Lung (tissue), 12 donors: ENCODE measurements around the gene CMTM7. TPM values are rescaled to one million over a fixed set of nuclear protein-coding genes. Genes with fewer than 3 reads are reported as not detected.

Experiments
- ATAC-seq: fragments of 200-7000 bp; cut with Tn5 transposase; one replicate; pipeline ENCODE4 v1.9.1; 2020; ENCODE audit warnings: moderate number of reproducible peaks; ENCODE audit not compliant: insufficient read depth, low FRiP score
- DNase-seq, 3 donors: peaks; one replicate each; pipeline ENCODE4 v3.0.0-alpha.2; 2013 to 2017
- H3K27ac ChIP-seq, 2 donors: one replicate each; pipeline ENCODE4 v1.5.1; 2013; ENCODE audit warnings: mild to moderate bottlenecking in 2 of 2, moderate library complexity in 2 of 2, control low read depth in 1 of 2, inconsistent platforms in 1 of 2, low read depth in 1 of 2, low read length in 1 of 2
- H3K27me3 ChIP-seq, 3 donors: one replicate each; pipeline ENCODE4 v1.5.1; 2013; ENCODE audit warnings: low read length in 2 of 3; ENCODE audit not compliant: control insufficient read depth in 3 of 3, insufficient read depth in 3 of 3
- H3K36me3 ChIP-seq, 4 donors: one replicate each; pipeline ENCODE4 v1.5.1; 2013; ENCODE audit warnings: low read length in 4 of 4, mild to moderate bottlenecking in 1 of 4, moderate library complexity in 1 of 4; ENCODE audit not compliant: control insufficient read depth in 4 of 4, insufficient read depth in 4 of 4
- H3K4me1 ChIP-seq, 5 donors: one replicate each; pipeline ENCODE4 v1.5.1; 2013; ENCODE audit warnings: low read length in 5 of 5, mild to moderate bottlenecking in 2 of 5, moderate library complexity in 1 of 5; ENCODE audit not compliant: control insufficient read depth in 5 of 5, insufficient read depth in 5 of 5
- H3K4me3 ChIP-seq: one replicate; pipeline ENCODE4 v1.5.1; 2013; ENCODE audit warnings: mild to moderate bottlenecking, control low read depth, moderate library complexity
- H3K9ac ChIP-seq, 2 donors: one replicate each; pipeline ENCODE4 v1.5.1; 2013; ENCODE audit warnings: low read length in 2 of 2, control low read depth in 1 of 2; ENCODE audit not compliant: insufficient read depth in 1 of 2
- H3K9me3 ChIP-seq, 4 donors: one replicate each; pipeline ENCODE4 v1.5.1; 2013; ENCODE audit warnings: low read length in 3 of 4, mild to moderate bottlenecking in 1 of 4, moderate library complexity in 1 of 4; ENCODE audit not compliant: control insufficient read depth in 4 of 4, insufficient read depth in 3 of 4
- CTCF ChIP-seq: IDR thresholded peaks from 2 replicates; pipeline ENCODE4 v1.5.1; 2012; ENCODE audit warnings: mild to moderate bottlenecking; ENCODE audit errors: control extremely low read depth, extremely low read depth
- WGBS, 2 donors: extraction: QIAGEN DNeasy Blood & Tissue Kit; methylation state at CpG; one replicate each; pipeline ENCODE4 v1.1.7; 2013; 5-methylcytosine and 5-hydroxymethylcytosine counted together
- polyA plus RNA-seq, 2 donors: library from polyadenylated mRNA; stranded (reverse); fragments of 200-250 nt; gene quantifications; one replicate each; pipeline ENCODE4 v1.2.1, GENCODE V29; 2013
- total RNA-seq, 2 donors: library from RNA; depleted of rRNA in 1 of 2; stranded (reverse); fragments of >200 nt in 1 of 2; gene quantifications; one replicate each; pipeline ENCODE4 v1.2.1, GENCODE V29; 2014 to 2021
- donor health status: control.
- donor health status: control.
- donor health status: Bipolar disorder and iron deficiency.
- donor health status: healthy.
- donor health status: DM: yes; HTN: yes; CAD: no.

The CMTM7 gene
- total and polyA plus RNA-seq, 4 donors: 33.1 to 46.8 (median 43.8) TPM

- DNase-seq (peak in 1 of 3 donors; percentile 39), ATAC-seq (peak; percentile 3)
- Histone ChIP-seq H3K36me3 (peaks cover 0 to 3% (median 2%) of the 10 kb centered on the region in 4 donors), H3K9ac (peak overlapping the region; percentile 34 to 71), H3K4me3 (no peak overlapping the region), H3K27me3 (no peaks in the 10 kb centered on the region), H3K4me1 (peaks cover 2 to 27% (median 19%) of the 10 kb centered on the region in 5 donors), H3K9me3 (no peaks in the 10 kb centered on the region), H3K27ac (peak overlapping the region; percentile 71 to 93)
- TF ChIP-seq CTCF: no peak
- 9 to 11% methylated on average over 11 of the region's 11 CpGs for WGBS, 2 donors
Measured at GRCh38 chr3:32401126-32401525, 9.5 kb downstream of the CMTM7 start.

- ATAC-seq (peak; percentile 73), DNase-seq (peak; percentile 90 to 94 (median 90))
- no peaks in the 10 kb centered on the region for H3K9me3 ChIP-seq
- H3K9ac ChIP-seq: peak overlapping the region; percentile 34 to 71
- H3K4me3 ChIP-seq: peak overlapping the region; percentile 10
- WGBS, 2 donors: 0 to 1% methylated on average over 40 to 41 of the region's 41 CpGs
- H3K4me1 ChIP-seq: peaks cover 2 to 25% (median 19%) of the 10 kb centered on the region in 5 donors
- no peaks in the 10 kb centered on the region for H3K27me3 ChIP-seq
- no peak for TF ChIP-seq CTCF
- H3K36me3 ChIP-seq: peaks cover 0 to 3% (median 2%) of the 10 kb centered on the region in 4 donors
- peak overlapping the region; percentile 71 to 93 for H3K27ac ChIP-seq
Measured at GRCh38 chr3:32401556-32402081, 10.0 kb downstream of the CMTM7 start.

GRCh38 chr3:32403663-32404062 is 12.0 kb downstream of the CMTM7 start:
- no peak overlapping the region for H3K9ac ChIP-seq
- H3K9me3 ChIP-seq: no peaks in the 10 kb centered on the region
- ATAC-seq (no peak), DNase-seq (no peak)
- 59 to 61% methylated on average over 3 of the region's 3 CpGs for WGBS, 2 donors
- H3K4me1 ChIP-seq: peaks cover 2 to 24% (median 19%) of the 10 kb centered on the region in 5 donors
- peaks cover 0 to 3% (median 2%) of the 10 kb centered on the region in 4 donors for H3K36me3 ChIP-seq
- H3K27ac ChIP-seq: peak overlapping the region in 1 of 2 donors; percentile 82
- H3K4me3 ChIP-seq: no peak overlapping the region
- no peak for TF ChIP-seq CTCF
- H3K27me3 ChIP-seq: no peaks in the 10 kb centered on the region
